Testis (tissue), 3 donors: ENCODE results near the gene PIBF1. TPM values are rescaled to one million over a fixed set of nuclear protein-coding genes. Genes with fewer than 3 reads are reported as not detected.

Source experiments
- DNase-seq: peaks from one replicate; pipeline ENCODE4 v3.0.0-alpha.2; 2019
- H3K27ac ChIP-seq, 2 donors: fragments of 200-600 bp; sonication (generic); one replicate each; pipeline ENCODE4 v1.5.1; 2019
- H3K27me3 ChIP-seq: fragments of 200-600 bp; sonication (generic); one replicate; pipeline ENCODE4 v1.5.1; 2019
- H3K36me3 ChIP-seq: fragments of 200-600 bp; sonication (generic); one replicate; pipeline ENCODE4 v1.5.1; 2017; ENCODE audit warnings: low read depth; ENCODE audit errors: missing control alignments
- H3K4me1 ChIP-seq: fragments of 200-600 bp; sonication (generic); one replicate; pipeline ENCODE4 v1.5.1; 2019
- H3K4me3 ChIP-seq, 2 donors: fragments of 200-600 bp; sonication (generic); one replicate each; pipeline ENCODE4 v1.5.1; 2017 to 2019
- H3K9me3 ChIP-seq: fragments of 200-600 bp; sonication (generic); one replicate; pipeline ENCODE4 v1.5.1; 2017
- POLR2A ChIP-seq: fragments of 450-650 bp; IDR thresholded peaks from one replicate; pipeline ENCODE4 v1.6.1; 2017; ENCODE audit warnings: antibody characterized with exemption, mild to moderate bottlenecking, moderate library complexity
- WGBS, 2 donors: methylation state at CpG; one replicate each; pipeline ENCODE4 v1.1.5; 2018; 5-methylcytosine and 5-hydroxymethylcytosine counted together
- intact Hi-C: fragments of 100-400 bp; cut with DNase I; formaldehyde crosslinking; loops from one replicate; pipeline ENCODE4 v1.15.1; 2023; ENCODE audit warnings: low total_unique reads
- polyA plus RNA-seq: library from polyadenylated mRNA; stranded (reverse); fragments of 350-450 nt; fragmentation: Illumina TruSeq; extraction: RNeasy Lipid Tissue Mini Kit (QIAGEN cat#74804); gene quantifications from one replicate; pipeline ENCODE4 v1.2.3, GENCODE V29; 2014; ENCODE audit warnings: low read depth, low replicate concordance; ENCODE audit not compliant: insufficient read depth
- total RNA-seq, 2 donors: library from RNA; depleted of rRNA; stranded (reverse); fragments of >200 nt; gene quantifications; one replicate each; pipeline ENCODE4 v1.2.3, GENCODE V29; 2016
- TF ChIP-seq, protein P1 (sequence below), 3 experiments: fragments of 450-650 bp in 2 of 3; fragments of 200-600 bp in 1 of 3; sonication (generic) in 1 of 3; IDR thresholded peaks; one replicate each; pipeline ENCODE4 v1.5.1; 2016 to 2019; ENCODE audit warnings: antibody characterized with exemption in 3 of 3, mild to moderate bottlenecking in 2 of 3, moderate library complexity in 1 of 3

PIBF1 gene
- total and polyA plus RNA-seq, 3 donors from 2014 or later, result 22.5 to 37.2 (median 24.6) TPM

- DNase-seq, result no peak
- TF ChIP-seq, protein P1, sequence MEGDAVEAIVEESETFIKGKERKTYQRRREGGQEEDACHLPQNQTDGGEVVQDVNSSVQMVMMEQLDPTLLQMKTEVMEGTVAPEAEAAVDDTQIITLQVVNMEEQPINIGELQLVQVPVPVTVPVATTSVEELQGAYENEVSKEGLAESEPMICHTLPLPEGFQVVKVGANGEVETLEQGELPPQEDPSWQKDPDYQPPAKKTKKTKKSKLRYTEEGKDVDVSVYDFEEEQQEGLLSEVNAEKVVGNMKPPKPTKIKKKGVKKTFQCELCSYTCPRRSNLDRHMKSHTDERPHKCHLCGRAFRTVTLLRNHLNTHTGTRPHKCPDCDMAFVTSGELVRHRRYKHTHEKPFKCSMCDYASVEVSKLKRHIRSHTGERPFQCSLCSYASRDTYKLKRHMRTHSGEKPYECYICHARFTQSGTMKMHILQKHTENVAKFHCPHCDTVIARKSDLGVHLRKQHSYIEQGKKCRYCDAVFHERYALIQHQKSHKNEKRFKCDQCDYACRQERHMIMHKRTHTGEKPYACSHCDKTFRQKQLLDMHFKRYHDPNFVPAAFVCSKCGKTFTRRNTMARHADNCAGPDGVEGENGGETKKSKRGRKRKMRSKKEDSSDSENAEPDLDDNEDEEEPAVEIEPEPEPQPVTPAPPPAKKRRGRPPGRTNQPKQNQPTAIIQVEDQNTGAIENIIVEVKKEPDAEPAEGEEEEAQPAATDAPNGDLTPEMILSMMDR (IDR thresholded peaks at IDR 0.05), result no peak
- TF ChIP-seq POLR2A, result no peak
- Histone ChIP-seq H3K4me1 (no peaks in the 10 kb centered on the region), H3K27me3 (no peaks in the 10 kb centered on the region), H3K36me3 (no peaks in the 10 kb centered on the region), H3K27ac (no peak overlapping the region), H3K9me3 (no peaks in the 10 kb centered on the region), H3K4me3 (no peak overlapping the region)
- intact Hi-C loops, result no loop called here
- WGBS, 2 donors, result 90 to 92% methylated on average over 2 of the region's 2 CpGs
Measured at GRCh38 chr13:72875233-72875632, 93.3 kb downstream of the PIBF1 start.

- intact Hi-C loops, result no loop called here
- no peaks in the 10 kb centered on the region for H3K4me1 ChIP-seq
Measured at GRCh38 chr13:72884101-72884500, 102.2 kb downstream of the PIBF1 start.

DNA sequence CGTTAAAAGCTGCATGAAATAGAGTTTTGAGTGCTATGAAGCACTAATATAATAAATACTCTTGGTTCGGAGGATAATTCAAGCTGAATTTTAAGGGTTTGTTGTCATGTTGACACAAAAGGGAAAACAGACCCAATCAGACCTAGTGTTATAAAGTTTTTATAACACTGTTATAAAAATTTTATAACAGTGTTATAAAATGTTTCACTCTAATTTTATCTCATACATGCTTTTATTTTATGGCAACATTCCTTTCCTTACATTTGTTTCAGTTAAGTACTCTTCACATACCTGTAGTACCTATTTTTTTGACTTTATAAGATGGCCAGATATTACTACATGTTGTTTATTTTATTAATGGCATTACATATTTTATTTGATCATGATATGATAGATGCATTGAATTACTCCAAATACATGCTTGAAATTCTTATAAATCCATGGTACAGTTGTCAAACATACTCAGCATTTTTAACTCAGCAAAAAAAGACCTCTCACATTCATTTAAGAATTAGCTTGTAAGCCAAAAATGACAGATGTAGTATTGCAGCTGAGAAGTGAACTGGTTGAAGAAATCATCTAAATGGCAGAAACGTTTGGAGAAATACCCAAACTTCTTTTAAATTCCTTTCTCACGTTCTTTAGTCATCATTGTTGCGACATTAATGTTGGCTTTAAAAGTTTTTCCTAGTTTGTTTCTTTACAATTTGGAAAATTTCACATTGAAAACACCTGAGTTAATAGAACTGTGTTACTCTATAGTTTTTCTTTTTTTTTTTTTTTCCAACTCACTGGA, 104.5 kb downstream of the PIBF1 start:
- Histone ChIP-seq H3K9me3 (no peaks in the 10 kb centered on the region), H3K36me3 (no peaks in the 10 kb centered on the region), H3K4me1 (no peaks in the 10 kb centered on the region), H3K4me3 (no peak overlapping the region), H3K27ac (no peak overlapping the region), H3K27me3 (no peaks in the 10 kb centered on the region)
- intact Hi-C loops, result no loop called here
- no peak for TF ChIP-seq POLR2A
- TF ChIP-seq, protein P1 (IDR thresholded peaks at IDR 0.05), result no peak
- no peak for DNase-seq
- 83 to 84% methylated on average over 5 of the region's 5 CpGs for WGBS, 2 donors

More at GRCh38 chr13:72884101-72884500, 102.2 kb downstream of the PIBF1 start:
- TF ChIP-seq, protein P1 (IDR thresholded peaks at IDR 0.05), result no peak
- no peak for TF ChIP-seq POLR2A
- H3K27me3 ChIP-seq, result no peaks in the 10 kb centered on the region
- no peaks in the 10 kb centered on the region for H3K9me3 ChIP-seq
- DNase-seq, result no peak
- no peak overlapping the region for H3K4me3 ChIP-seq
- no peaks in the 10 kb centered on the region for H3K36me3 ChIP-seq
- 83 to 96% methylated on average over 2 of the region's 2 CpGs for WGBS, 2 donors
- H3K27ac ChIP-seq, result no peak overlapping the region

DNA sequence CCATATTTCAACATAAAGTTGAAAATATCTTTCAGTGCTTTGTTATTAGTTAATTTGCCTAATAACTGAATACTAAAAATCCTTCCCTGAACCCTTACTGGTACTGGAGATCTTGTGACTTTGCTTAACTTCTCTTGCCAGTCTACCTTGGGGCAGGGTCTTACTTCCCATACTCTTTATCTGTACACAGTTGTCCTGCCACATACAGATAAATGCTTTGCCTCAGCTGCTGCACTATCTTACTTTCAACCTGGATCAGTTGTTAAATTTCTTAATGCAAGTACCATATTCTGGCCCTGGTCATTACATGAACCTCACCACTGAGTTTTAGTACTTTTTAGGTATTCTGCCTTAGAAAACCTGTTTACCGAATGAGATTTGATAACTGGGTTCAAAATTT, 107.6 kb downstream of the PIBF1 start:
- Histone ChIP-seq H3K4me1 (no peaks in the 10 kb centered on the region), H3K9me3 (no peaks in the 10 kb centered on the region), H3K4me3 (no peak overlapping the region), H3K27me3 (no peaks in the 10 kb centered on the region), H3K27ac (no peak overlapping the region), H3K36me3 (no peaks in the 10 kb centered on the region)
- 98 to 100% methylated on average over 1 of the region's 1 CpG for WGBS, 2 donors
- intact Hi-C loops, result no loop called here
- no peak for DNase-seq
- TF ChIP-seq POLR2A, result no peak
- TF ChIP-seq, protein P1 (IDR thresholded peaks at IDR 0.05), result no peak

DNA sequence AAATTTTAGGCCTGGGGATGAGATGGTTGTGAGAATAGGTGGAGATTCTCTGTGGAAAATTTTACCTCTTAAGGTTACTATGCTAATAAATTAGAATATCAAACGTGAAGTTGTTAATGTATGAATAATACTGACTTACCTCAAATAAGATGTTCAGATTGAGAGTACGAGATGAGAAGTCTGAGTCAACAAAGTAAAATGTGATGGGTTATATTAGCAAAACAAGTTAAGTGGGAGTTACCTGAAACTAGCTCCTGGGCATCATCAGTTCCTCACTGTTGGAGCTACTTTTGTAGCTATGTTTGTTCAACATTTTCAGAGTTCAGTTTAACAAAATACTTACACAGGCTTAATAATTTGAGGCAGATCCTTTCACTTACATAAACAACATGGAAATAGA, 108.6 kb downstream of the PIBF1 start:
- Histone ChIP-seq H3K4me3 (no peak overlapping the region), H3K36me3 (no peaks in the 10 kb centered on the region), H3K27me3 (no peaks in the 10 kb centered on the region), H3K4me1 (no peaks in the 10 kb centered on the region), H3K27ac (no peak overlapping the region), H3K9me3 (no peaks in the 10 kb centered on the region)
- intact Hi-C loops, result no loop called here
- no peak for TF ChIP-seq POLR2A
- TF ChIP-seq, protein P1 (IDR thresholded peaks at IDR 0.05), result no peak
- DNase-seq, result no peak
- WGBS, 2 donors, result 88 to 92% methylated on average over 2 of the region's 2 CpGs
